Measurements from ENCODE around the gene ARHGEF10L. TPM values are rescaled to one million over a fixed set of nuclear protein-coding genes. Genes with fewer than 3 reads are reported as not detected.

Gene ARHGEF10L
- total RNA-seq, 1 donor from 2014 or later: 20.3 TPM

GRCh38 chr1:17509363-17509762 lies 30.1 kb upstream of the ARHGEF10L start:
- H2AFZ ChIP-seq (replicated peaks): no peak overlapping the region
- H3K27ac Mint-ChIP-seq: peak overlapping the region; percentile 37

DNA sequence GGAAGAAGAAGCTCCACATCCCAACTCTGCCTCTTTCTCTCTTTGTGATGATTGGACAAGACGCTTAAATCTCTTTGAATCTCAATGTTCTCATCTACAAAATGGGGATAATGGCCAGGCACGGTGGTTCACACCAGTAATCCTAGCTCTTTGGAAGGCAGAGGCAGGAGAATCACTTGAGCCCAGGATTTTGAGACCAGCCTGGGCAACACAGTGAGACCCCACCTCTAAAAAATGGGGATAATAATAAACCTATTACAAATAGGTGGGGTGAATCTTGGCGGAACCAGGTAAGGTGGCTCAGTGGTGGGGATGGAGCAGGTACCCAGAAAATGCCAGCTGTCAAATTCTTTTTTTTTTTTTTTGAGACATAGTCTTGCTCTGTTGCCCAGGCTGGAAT lies 29.4 kb upstream of the ARHGEF10L start:
- no peaks in the 10 kb centered on the region for H3K79me2 ChIP-seq (ENCODE audit: low read depth)
- no peaks in the 10 kb centered on the region for H3K9me3 ChIP-seq (ENCODE audit: low read depth)
- no peak overlapping the region for H3K4me3 Mint-ChIP-seq
- no peak overlapping the region for H3K4me3 ChIP-seq
- no peak overlapping the region for H3K27ac Mint-ChIP-seq
- H4K20me1 ChIP-seq (ENCODE audit: low read depth): no peaks in the 10 kb centered on the region
- TF ChIP-seq, protein P1, sequence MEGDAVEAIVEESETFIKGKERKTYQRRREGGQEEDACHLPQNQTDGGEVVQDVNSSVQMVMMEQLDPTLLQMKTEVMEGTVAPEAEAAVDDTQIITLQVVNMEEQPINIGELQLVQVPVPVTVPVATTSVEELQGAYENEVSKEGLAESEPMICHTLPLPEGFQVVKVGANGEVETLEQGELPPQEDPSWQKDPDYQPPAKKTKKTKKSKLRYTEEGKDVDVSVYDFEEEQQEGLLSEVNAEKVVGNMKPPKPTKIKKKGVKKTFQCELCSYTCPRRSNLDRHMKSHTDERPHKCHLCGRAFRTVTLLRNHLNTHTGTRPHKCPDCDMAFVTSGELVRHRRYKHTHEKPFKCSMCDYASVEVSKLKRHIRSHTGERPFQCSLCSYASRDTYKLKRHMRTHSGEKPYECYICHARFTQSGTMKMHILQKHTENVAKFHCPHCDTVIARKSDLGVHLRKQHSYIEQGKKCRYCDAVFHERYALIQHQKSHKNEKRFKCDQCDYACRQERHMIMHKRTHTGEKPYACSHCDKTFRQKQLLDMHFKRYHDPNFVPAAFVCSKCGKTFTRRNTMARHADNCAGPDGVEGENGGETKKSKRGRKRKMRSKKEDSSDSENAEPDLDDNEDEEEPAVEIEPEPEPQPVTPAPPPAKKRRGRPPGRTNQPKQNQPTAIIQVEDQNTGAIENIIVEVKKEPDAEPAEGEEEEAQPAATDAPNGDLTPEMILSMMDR (IDR thresholded peaks at IDR 0.05): no peak
- TF ChIP-seq EZH2phosphoT487 (IDR thresholded peaks at IDR 0.05) (no peak), EZH2 (IDR thresholded peaks at IDR 0.05) (no peak)
- H3K9me3 Mint-ChIP-seq: no peaks in the 10 kb centered on the region
- H3K4me1 Mint-ChIP-seq: peaks cover 2% of the 10 kb centered on the region
- no peak overlapping the region for H3K27ac ChIP-seq
- no peaks in the 10 kb centered on the region for H3F3A ChIP-seq (ENCODE audit: low read depth)
- no peaks in the 10 kb centered on the region for H3K27me3 ChIP-seq
- no peak overlapping the region for H2AFZ ChIP-seq (replicated peaks)
- no peaks in the 10 kb centered on the region for H3K36me3 ChIP-seq
- DNase-seq (ENCODE audit: low spot score): no peak
- no peaks in the 10 kb centered on the region for H3K36me3 Mint-ChIP-seq
- peaks cover 4% of the 10 kb centered on the region for H3K27me3 Mint-ChIP-seq (ENCODE audit: insufficient read depth, low read depth)
- no peak overlapping the region for H3K4me2 ChIP-seq
- H3K4me1 ChIP-seq: no peaks in the 10 kb centered on the region
- no peak overlapping the region for H3K9ac ChIP-seq

More at GRCh38 chr1:17509363-17509762, 30.1 kb upstream of the ARHGEF10L start:
- Histone ChIP-seq H3K4me1 (no peaks in the 10 kb centered on the region), H3K27ac (no peak overlapping the region), H3K79me2 (ENCODE audit: low read depth) (no peaks in the 10 kb centered on the region), H3F3A (ENCODE audit: low read depth) (no peaks in the 10 kb centered on the region), H3K27me3 (no peaks in the 10 kb centered on the region), H3K9me3 (ENCODE audit: low read depth) (no peaks in the 10 kb centered on the region), H3K36me3 (no peaks in the 10 kb centered on the region), H3K4me2 (no peak overlapping the region), H3K9ac (no peak overlapping the region), H4K20me1 (ENCODE audit: low read depth) (no peaks in the 10 kb centered on the region), H3K4me3 (no peak overlapping the region)
- DNase-seq (ENCODE audit: low spot score): no peak
- H3K4me3 Mint-ChIP-seq: no peak overlapping the region
- H3K4me1 Mint-ChIP-seq: no peaks in the 10 kb centered on the region
- H3K36me3 Mint-ChIP-seq: no peaks in the 10 kb centered on the region
- H3K9me3 Mint-ChIP-seq: no peaks in the 10 kb centered on the region
- H3K27me3 Mint-ChIP-seq (ENCODE audit: insufficient read depth, low read depth): peaks cover 4% of the 10 kb centered on the region
- no peak for TF ChIP-seq EZH2phosphoT487 (IDR thresholded peaks at IDR 0.05)
- TF ChIP-seq EZH2 (IDR thresholded peaks at IDR 0.05): no peak
- TF ChIP-seq, protein P1 (IDR thresholded peaks at IDR 0.05): no peak

- H3K36me3 Mint-ChIP-seq: no peaks in the 10 kb centered on the region
- TF ChIP-seq EZH2phosphoT487 (IDR thresholded peaks at IDR 0.05): no peak
- TF ChIP-seq EZH2 (IDR thresholded peaks at IDR 0.05): no peak
- TF ChIP-seq, protein P1 (IDR thresholded peaks at IDR 0.05): no peak
- H3K27me3 Mint-ChIP-seq (ENCODE audit: insufficient read depth, low read depth): peaks cover 4% of the 10 kb centered on the region
- H3K4me1 ChIP-seq: peaks cover 6% of the 10 kb centered on the region
- H3K27ac Mint-ChIP-seq: no peak overlapping the region
- H2AFZ ChIP-seq (replicated peaks): no peak overlapping the region
- H3K4me2 ChIP-seq: no peak overlapping the region
- DNase-seq (ENCODE audit: low spot score): no peak
- H3K9ac ChIP-seq: no peak overlapping the region
- H3K27me3 ChIP-seq: no peaks in the 10 kb centered on the region
- H3K4me1 Mint-ChIP-seq: peaks cover 9% of the 10 kb centered on the region
- H3F3A ChIP-seq (ENCODE audit: low read depth): peaks cover 4% of the 10 kb centered on the region
- no peaks in the 10 kb centered on the region for H3K36me3 ChIP-seq
- no peaks in the 10 kb centered on the region for H3K79me2 ChIP-seq (ENCODE audit: low read depth)
- no peak overlapping the region for H3K4me3 ChIP-seq
- H3K9me3 ChIP-seq (ENCODE audit: low read depth): no peaks in the 10 kb centered on the region
- H3K4me3 Mint-ChIP-seq: no peak overlapping the region
- no peaks in the 10 kb centered on the region for H4K20me1 ChIP-seq (ENCODE audit: low read depth)
- H3K9me3 Mint-ChIP-seq: no peaks in the 10 kb centered on the region
- no peak overlapping the region for H3K27ac ChIP-seq
Measured at GRCh38 chr1:17511188-17511587, 28.3 kb upstream of the ARHGEF10L start.

All from neural progenitor cell (in vitro differentiated cells).